Mammary epithelial cell (primary cell): Measurements from ENCODE around the gene ADRA2A.

Experiments
- EZH2 ChIP-seq: IDR thresholded peaks from 2 replicates; pipeline ENCODE4 v1.6.1; 2012; ENCODE audit warnings: low read length, inconsistent platforms, borderline replicate concordance
- TF ChIP-seq, protein P1 (sequence below), 2 donors: IDR thresholded peaks in 1 of 2; conservative IDR thresholded peaks in 1 of 2; 2 replicates each; pipeline ENCODE4 v1.5.1; 2011 to 2012; ENCODE audit warnings: inconsistent platforms in 2 of 2, low read length in 2 of 2, mild to moderate bottlenecking in 2 of 2, control low read depth in 1 of 2, low read depth in 1 of 2; ENCODE audit not compliant: insufficient read depth in 1 of 2; ENCODE audit errors: extremely low read depth in 1 of 2

- TF ChIP-seq, protein P1, sequence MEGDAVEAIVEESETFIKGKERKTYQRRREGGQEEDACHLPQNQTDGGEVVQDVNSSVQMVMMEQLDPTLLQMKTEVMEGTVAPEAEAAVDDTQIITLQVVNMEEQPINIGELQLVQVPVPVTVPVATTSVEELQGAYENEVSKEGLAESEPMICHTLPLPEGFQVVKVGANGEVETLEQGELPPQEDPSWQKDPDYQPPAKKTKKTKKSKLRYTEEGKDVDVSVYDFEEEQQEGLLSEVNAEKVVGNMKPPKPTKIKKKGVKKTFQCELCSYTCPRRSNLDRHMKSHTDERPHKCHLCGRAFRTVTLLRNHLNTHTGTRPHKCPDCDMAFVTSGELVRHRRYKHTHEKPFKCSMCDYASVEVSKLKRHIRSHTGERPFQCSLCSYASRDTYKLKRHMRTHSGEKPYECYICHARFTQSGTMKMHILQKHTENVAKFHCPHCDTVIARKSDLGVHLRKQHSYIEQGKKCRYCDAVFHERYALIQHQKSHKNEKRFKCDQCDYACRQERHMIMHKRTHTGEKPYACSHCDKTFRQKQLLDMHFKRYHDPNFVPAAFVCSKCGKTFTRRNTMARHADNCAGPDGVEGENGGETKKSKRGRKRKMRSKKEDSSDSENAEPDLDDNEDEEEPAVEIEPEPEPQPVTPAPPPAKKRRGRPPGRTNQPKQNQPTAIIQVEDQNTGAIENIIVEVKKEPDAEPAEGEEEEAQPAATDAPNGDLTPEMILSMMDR (conservative IDR thresholded peaks at IDR 0.05 in 1 of 2, IDR thresholded peaks at IDR 0.05 in 1 of 2; ENCODE audit: extremely low read depth in 1 of 2, insufficient read depth in 1 of 2, low read depth in 1 of 2, low read length in 2 of 2), result no peak
- TF ChIP-seq EZH2, result no peak
Observed at GRCh38 chr10:111122127-111122526, 45.3 kb downstream of the ADRA2A start.
